Mesothelial cell of epicardium (in vitro differentiated cells): Measurements from ENCODE around the gene SMIM44. TPM values are rescaled to one million over a fixed set of nuclear protein-coding genes. Genes with fewer than 3 reads are reported as not detected.
"Not testable (repeated sequence)": the region's sequence is repeated elsewhere in the genome, so short reads cannot be mapped to it uniquely, and the experiment has no call there.

Experiments used
- DNase-seq, 2 experiments: peaks; one replicate each; pipeline ENCODE4 v3.0.0; 2021; ENCODE audit warnings: low spot score in 2 of 2; ENCODE audit not compliant: unreplicated experiment in 2 of 2
- H3K27ac Mint-ChIP-seq: 2 replicates; pipeline ENCODE4 v1.8.0; 2021; ENCODE audit warnings: mixed read lengths
- H3K27me3 Mint-ChIP-seq: 2 replicates; pipeline ENCODE4 v1.8.0; 2021; ENCODE audit warnings: low read depth, mixed read lengths
- H3K36me3 Mint-ChIP-seq: 2 replicates; pipeline ENCODE4 v1.8.0; 2021; ENCODE audit warnings: mixed read lengths
- H3K4me1 Mint-ChIP-seq: 2 replicates; pipeline ENCODE4 v1.8.0; 2021; ENCODE audit warnings: mixed read lengths
- H3K4me3 Mint-ChIP-seq: 2 replicates; pipeline ENCODE4 v1.8.0; 2021; ENCODE audit warnings: mild to moderate bottlenecking, moderate library complexity, mixed read lengths
- H3K9me3 Mint-ChIP-seq: 2 replicates; pipeline ENCODE4 v1.8.0; 2021; ENCODE audit warnings: mixed read lengths
- CTCF ChIP-seq: fragments of 200-600 bp; sonication (generic); IDR thresholded peaks from one replicate; pipeline ENCODE4 v1.5.0; 2021; ENCODE audit warnings: antibody characterized with exemption; ENCODE audit not compliant: unreplicated experiment
- total RNA-seq: library from RNA; stranded (reverse); gene quantifications from 3 replicates; pipeline ENCODE4 v1.2.1, GENCODE V29; 2021

Gene SMIM44
- total RNA-seq: not detected in 3 replicates

- Mint-ChIP-seq H3K4me3 (no peak within 1 kb of the TSS), H3K27me3 (peaks cover 26% of the 10 kb centered on the region), H3K27ac (no peak within 1 kb of the TSS), H3K36me3 (peaks cover 8% of the 10 kb centered on the region), H3K4me1 (no peaks in the 10 kb centered on the region), H3K9me3 (no peaks in the 10 kb centered on the region)
- TF ChIP-seq CTCF: no peak
- no peak for DNase-seq
These were observed at the start of gene SMIM44 for GRCh38 chr19:3483226-3483628. Gene SMIM44 (minus strand): TSS chr19:3483441. CDS start chr19:3483403, 38 bp downstream.

GRCh38 chr19:3533033-3533432 is 49.8 kb upstream of the SMIM44 start:
- Mint-ChIP-seq H3K9me3 (no peaks in the 10 kb centered on the region), H3K4me3 (no peak overlapping the region), H3K27ac (no peak overlapping the region), H3K36me3 (peaks cover 21% of the 10 kb centered on the region), H3K27me3 (no peaks in the 10 kb centered on the region), H3K4me1 (peaks cover 1% of the 10 kb centered on the region)
- TF ChIP-seq CTCF: no peak
- no peak for DNase-seq

GRCh38 chr19:3532154-3532786 is 49.0 kb upstream of the SMIM44 start:
- Mint-ChIP-seq H3K4me1 (peaks cover under 1% of the 10 kb centered on the region), H3K4me3 (no peak overlapping the region), H3K9me3 (no peaks in the 10 kb centered on the region), H3K27ac (no peak overlapping the region), H3K27me3 (no peaks in the 10 kb centered on the region), H3K36me3 (peaks cover 21% of the 10 kb centered on the region)
- DNase-seq: no peak
- TF ChIP-seq CTCF: no peak

GRCh38 chr19:3531716-3532115 is 48.5 kb upstream of the SMIM44 start:
- Mint-ChIP-seq H3K4me3 (no peak overlapping the region), H3K36me3 (peaks cover 24% of the 10 kb centered on the region), H3K27ac (no peak overlapping the region), H3K9me3 (no peaks in the 10 kb centered on the region), H3K27me3 (no peaks in the 10 kb centered on the region), H3K4me1 (no peaks in the 10 kb centered on the region)
- DNase-seq: no peak
- no peak for TF ChIP-seq CTCF

GRCh38 chr19:3530389-3530788 is 47.1 kb upstream of the SMIM44 start:
- H3K9me3 Mint-ChIP-seq: no peaks in the 10 kb centered on the region
- TF ChIP-seq CTCF: no peak
- no peak overlapping the region for H3K4me3 Mint-ChIP-seq
- no peaks in the 10 kb centered on the region for H3K27me3 Mint-ChIP-seq
- no peaks in the 10 kb centered on the region for H3K4me1 Mint-ChIP-seq
- no peak for DNase-seq
- H3K27ac Mint-ChIP-seq: no peak overlapping the region
- H3K36me3 Mint-ChIP-seq: peaks cover 23% of the 10 kb centered on the region

- not testable (repeated sequence) for H3K9me3 Mint-ChIP-seq, H3K27ac Mint-ChIP-seq, H3K4me3 Mint-ChIP-seq
These were observed 46.1 kb upstream of the SMIM44 start for GRCh38 chr19:3529299-3529698.

More at GRCh38 chr19:3529299-3529698, 46.1 kb upstream of the SMIM44 start:
- H3K4me1 Mint-ChIP-seq, H3K27me3 Mint-ChIP-seq, DNase-seq: not testable (repeated sequence)
- H3K36me3 Mint-ChIP-seq: peaks cover 16% of the 10 kb centered on the region
